ENCODE results near the gene ABCC11.

GRCh38 chr16:48150707-48151106 lies 96.6 kb downstream of the ABCC11 start:
- TF ChIP-seq POLR2A (IDR thresholded peaks at IDR 0.05), result no peak
- TF ChIP-seq CTCF (IDR thresholded peaks at IDR 0.05), result no peak
- no peak for TF ChIP-seq EP300 (IDR thresholded peaks at IDR 0.05)

Data from sigmoid colon (tissue), 4 donors.